A549 (cell line): ENCODE results near the gene DOCK7. TPM values are rescaled to one million over a fixed set of nuclear protein-coding genes. Genes with fewer than 3 reads are reported as not detected.
"Not testable (repeated sequence)": the region's sequence is repeated elsewhere in the genome, so short reads cannot be mapped to it uniquely, and the experiment has no call there.

Experiments used
- ATAC-seq, 2 experiments: fragments of 200-7000 bp in 1 of 2; fragments of >200 bp in 1 of 2; cut with Nextera tagmentation in 1 of 2; cut with Tn5 transposase in 1 of 2; 3 replicates each; pipeline versions ENCODE4 v1.8.0 to v1.9.1; 2018 to 2020; ENCODE audit warnings: mild to moderate bottlenecking in 1 of 2, moderate library complexity in 1 of 2
- CTCF ChIA-PET: fragments of 300-600 bp; sonication (Branson Sonifier 250); formaldehyde crosslinking; extraction: SDS; loops from one replicate; lab custom pipeline; 2021; ENCODE audit warnings: antibody characterized with exemption, inconsistent platforms; lab: Yijun Ruan, JAX
- POLR2A ChIA-PET: fragments of 350-600 bp; formaldehyde crosslinking; extraction: SDS; loops from one replicate; lab custom pipeline; 2021; ENCODE audit warnings: antibody characterized with exemption, inconsistent platforms; lab: Yijun Ruan, JAX
- DNase-seq, 2 experiments: peaks; one replicate each; pipeline versions ENCODE4 v3.0.0 to v3.0.0-alpha.2; 2011 to 2016; ENCODE audit warnings: low read depth in 1 of 2, low spot score in 1 of 2
- FAIRE-seq: peaks from 2 replicates; lab custom pipeline; 2011; peaks lifted over from hg19 to GRCh38; lab: Jason Lieb, UNC
- H3K27ac ChIP-seq, 2 experiments: fragments of >200 bp; sonication (Bioruptor Twin); formaldehyde crosslinking; 3 replicates each; pipeline ENCODE4 v1.5.1; 2016 to 2017
- H3K4me1 ChIP-seq: fragments of >200 bp; sonication (Bioruptor Twin); formaldehyde crosslinking; 3 replicates; pipeline ENCODE4 v1.6.1; 2016
- H3K4me2 ChIP-seq: fragments of >200 bp; sonication (Bioruptor Twin); formaldehyde crosslinking; 3 replicates; pipeline ENCODE4 v1.6.1; 2016
- H3K4me3 ChIP-seq: fragments of >200 bp; sonication (Bioruptor Twin); formaldehyde crosslinking; 3 replicates; pipeline ENCODE4 v1.5.1; 2016
- H3K9me3 ChIP-seq: fragments of >200 bp; sonication (Bioruptor Twin); formaldehyde crosslinking; 3 replicates; pipeline ENCODE4 v1.6.1; 2016
- BCL3 ChIP-seq: fragments of >200 bp; sonication (Bioruptor Twin); formaldehyde crosslinking; IDR thresholded peaks from 3 replicates; pipeline ENCODE4 v1.6.1; 2016
- CBX2 ChIP-seq: fragments of 200-600 bp; sonication (generic); IDR thresholded peaks from 2 replicates; pipeline ENCODE4 v1.6.1; 2016; ENCODE audit warnings: low read depth, mild to moderate bottlenecking, borderline replicate concordance
- CHD4 ChIP-seq: fragments of 200-600 bp; sonication (generic); IDR thresholded peaks from 2 replicates; pipeline ENCODE4 v1.6.1; 2016; ENCODE audit warnings: antibody characterized with exemption, mild to moderate bottlenecking, borderline replicate concordance
- E2F6 ChIP-seq: IDR thresholded peaks from 2 replicates; pipeline ENCODE4 v1.6.1; 2012; ENCODE audit warnings: low read depth, borderline replicate concordance
- EP300 ChIP-seq, 2 experiments: fragments of >200 bp; sonication (Bioruptor Twin); formaldehyde crosslinking; IDR thresholded peaks; 2 replicates in 1 of 2; 3 replicates in 1 of 2; pipeline ENCODE4 v1.6.1; 2016 to 2017
- FOXS1 ChIP-seq: fragments of 250-450 bp; sonication (Bioruptor Pico); IDR thresholded peaks from 2 replicates; pipeline ENCODE4 v1.5.0; 2020; ENCODE audit warnings: mild to moderate bottlenecking, moderate library complexity
- HES2 ChIP-seq: fragments of >200 bp; sonication (Bioruptor Twin); formaldehyde crosslinking; IDR thresholded peaks from 2 replicates; pipeline ENCODE4 v1.6.1; 2016
- HOXB13 ChIP-seq: fragments of 250-450 bp; sonication (Bioruptor Pico); IDR thresholded peaks from 2 replicates; pipeline ENCODE4 v1.5.0; 2020; ENCODE audit warnings: low read depth, mild to moderate bottlenecking, moderate library complexity
- JUNB ChIP-seq: fragments of >200 bp; sonication (Bioruptor Twin); formaldehyde crosslinking; IDR thresholded peaks from 2 replicates; pipeline ENCODE4 v1.6.1; 2016
- KDM1A ChIP-seq: fragments of 200-600 bp; sonication (generic); IDR thresholded peaks from 2 replicates; pipeline ENCODE4 v1.6.1; 2016; ENCODE audit warnings: low read depth, mild to moderate bottlenecking
- MAZ ChIP-seq: fragments of 150-350 bp; IDR thresholded peaks from 2 replicates; pipeline ENCODE4 v1.6.1; 2014; ENCODE audit warnings: antibody characterized with exemption, low read depth, low read length, borderline replicate concordance
- NR3C1 ChIP-seq: fragments of >200 bp; sonication (Bioruptor Twin); formaldehyde crosslinking; IDR thresholded peaks from 3 replicates; pipeline ENCODE4 v1.6.1; 2017
- PBX3 ChIP-seq: IDR thresholded peaks from 2 replicates; pipeline ENCODE4 v1.6.1; 2012
- PHF8 ChIP-seq: fragments of 200-600 bp; sonication (generic); IDR thresholded peaks from 2 replicates; pipeline ENCODE4 v1.6.1; 2016; ENCODE audit warnings: low read depth, mild to moderate bottlenecking, antibody characterized with exemption, moderate library complexity, borderline replicate concordance
- POLR2A ChIP-seq: IDR thresholded peaks from 2 replicates; pipeline ENCODE4 v1.6.1; 2012; ENCODE audit warnings: mild to moderate bottlenecking, low read length
- RNF2 ChIP-seq: fragments of 200-600 bp; sonication (generic); IDR thresholded peaks from 2 replicates; pipeline ENCODE4 v1.6.1; 2016; ENCODE audit warnings: low read depth, mild to moderate bottlenecking, antibody characterized with exemption, moderate library complexity, borderline replicate concordance
- TP53 ChIP-seq: fragments of 250-450 bp; sonication (Bioruptor Pico); IDR thresholded peaks from 2 replicates; pipeline ENCODE4 v1.5.0; 2021; ENCODE audit warnings: mild to moderate bottlenecking, moderate library complexity
- ZFP36 ChIP-seq: fragments of 450-650 bp; IDR thresholded peaks from 2 replicates; pipeline ENCODE4 v1.6.1; 2014; ENCODE audit warnings: borderline replicate concordance; ENCODE audit not compliant: partially characterized antibody
- ZNF302 ChIP-seq: fragments of 250-450 bp; sonication (Bioruptor Pico); IDR thresholded peaks from 2 replicates; pipeline ENCODE4 v1.9.0; 2021; ENCODE audit warnings: inconsistent platforms, mild to moderate bottlenecking, moderate library complexity
- WGBS: methylation state at CpG from one replicate; pipeline ENCODE4 v1.1.6; 2017; ENCODE audit errors: missing lambda C conversion rate; 5-methylcytosine and 5-hydroxymethylcytosine counted together
- polyA plus RNA-seq, 4 experiments: library from polyadenylated mRNA; depleted of rRNA in 3 of 4; stranded (reverse); fragments of >200 nt; fragmentation: RNase III in 1 of 4; extraction: RNeasy Plus Mini Kit Qiagen cat#74134 plus additional on column Dnase treatment in 1 of 4; gene quantifications; 2 replicates in 3 of 4; 3 replicates in 1 of 4; pipeline ENCODE4 v1.2.3, GENCODE V29; 2011 to 2017

DOCK7 gene
- polyA plus RNA-seq, 2 of the 4 experiments (the other 2 are of a cell fraction), result 25.5 to 33.3 TPM

- no peak for TF ChIP-seq BCL3
- TF ChIP-seq RNF2, result no peak
- TF ChIP-seq ZFP36, result no peak
- no peak for TF ChIP-seq CHD4
- TF ChIP-seq E2F6, result no peak
- TF ChIP-seq PHF8, result no peak
Measured at GRCh38 chr1:62573675-62574074, 114.5 kb downstream of the DOCK7 start (continued).

- ChIA-PET POLR2A (no interaction called here), CTCF (no interaction called here)
- Histone ChIP-seq H3K4me3 (no peak overlapping the region), H3K9me3 (no peaks in the 10 kb centered on the region), H3K27ac (no peak overlapping the region), H3K4me2 (no peak overlapping the region), H3K4me1 (no peaks in the 10 kb centered on the region)
- DNase-seq (no peak), ATAC-seq (no peak), FAIRE-seq (no peak)
- TF ChIP-seq NR3C1, result no peak
- TF ChIP-seq ZFP36, result no peak
- TF ChIP-seq ZNF302 (CRISPR knock-in tag), result no peak
- no peak for TF ChIP-seq JUNB
- TF ChIP-seq HOXB13 (CRISPR knock-in tag), result no peak
- TF ChIP-seq BCL3, result no peak
- no peak for TF ChIP-seq POLR2A
- TF ChIP-seq PBX3, result no peak
- TF ChIP-seq CBX2, result no peak
- TF ChIP-seq HES2, result no peak
- TF ChIP-seq FOXS1 (CRISPR knock-in tag), result no peak
- no peak for TF ChIP-seq TP53 (CRISPR knock-in tag)
- no peak for TF ChIP-seq EP300 (IDR thresholded peaks at IDR 0.05)
- no peak for TF ChIP-seq MAZ
- TF ChIP-seq KDM1A, result no peak
Measured at GRCh38 chr1:62572476-62572875, 115.7 kb downstream of the DOCK7 start.

GRCh38 chr1:62571517-62571916 is 116.7 kb downstream of the DOCK7 start:
- ATAC-seq, H3K4me1 ChIP-seq, FAIRE-seq, H3K9me3 ChIP-seq, H3K4me3 ChIP-seq, H3K4me2 ChIP-seq, DNase-seq, H3K27ac ChIP-seq, POLR2A ChIA-PET: not testable (repeated sequence)
- WGBS, result 83% methylated on average over 4 of the region's 4 CpGs
- CTCF ChIA-PET, result interaction anchor here (1.7 kb wide), 1 partner anchor 41 kb away, joined by 5 read pairs; no protein-coding TSS in a partner anchor

- whole genome bisulfite sequencing, result 86% methylated on average over 1 of the region's 1 CpG
- POLR2A ChIA-PET, ATAC-seq, FAIRE-seq, H3K27ac ChIP-seq, H3K4me2 ChIP-seq, H3K4me3 ChIP-seq, DNase-seq, H3K9me3 ChIP-seq, H3K4me1 ChIP-seq: not testable (repeated sequence)
- CTCF ChIA-PET, result interaction anchor here (0.6 kb wide), 1 partner anchor 14 kb away, joined by 4 read pairs; no protein-coding TSS in a partner anchor
Measured at GRCh38 chr1:62567926-62568325, 120.3 kb downstream of the DOCK7 start.

GRCh38 chr1:62567182-62567581 is 121.0 kb downstream of the DOCK7 start:
- DNase-seq, H3K9me3 ChIP-seq, POLR2A ChIA-PET, ATAC-seq, CTCF ChIA-PET, H3K4me1 ChIP-seq, H3K27ac ChIP-seq, FAIRE-seq, H3K4me2 ChIP-seq, H3K4me3 ChIP-seq: not testable (repeated sequence)
- WGBS, result 100% methylated on average over 1 of the region's 1 CpG
